Nephron progenitor cell (in vitro differentiated cells): ENCODE results near the gene KCNH1.
"Not testable (repeated sequence)": the region's sequence is repeated elsewhere in the genome, so short reads cannot be mapped to it uniquely, and the experiment has no call there.

ENCODE experiments used
- DNase-seq: peaks from one replicate; pipeline ENCODE4 v3.0.0; 2021
- H3K27ac Mint-ChIP-seq: 2 replicates; pipeline ENCODE4 v1.8.0; 2021; ENCODE audit warnings: mild to moderate bottlenecking, moderate library complexity, mixed read lengths
- H3K27me3 Mint-ChIP-seq: 2 replicates; pipeline ENCODE4 v1.8.0; 2021; ENCODE audit warnings: mild to moderate bottlenecking, low read depth, mixed read lengths; ENCODE audit not compliant: poor library complexity
- H3K36me3 Mint-ChIP-seq: 2 replicates; pipeline ENCODE4 v1.8.0; 2021; ENCODE audit warnings: low read depth, mixed read lengths
- H3K4me1 Mint-ChIP-seq: 2 replicates; pipeline ENCODE4 v1.8.0; 2021; ENCODE audit warnings: mixed read lengths
- H3K4me3 Mint-ChIP-seq: 2 replicates; pipeline ENCODE4 v1.8.0; 2021; ENCODE audit warnings: mild to moderate bottlenecking, moderate library complexity, mixed read lengths
- H3K9me3 Mint-ChIP-seq: 2 replicates; pipeline ENCODE4 v1.8.0; 2021; ENCODE audit warnings: mild to moderate bottlenecking, moderate library complexity, mixed read lengths
- CTCF ChIP-seq: fragments of 200-600 bp; sonication (generic); IDR thresholded peaks from 2 replicates; pipeline ENCODE4 v1.5.0; 2021; ENCODE audit warnings: antibody characterized with exemption

The KCNH1 gene

GRCh38 chr1:211095381-211095780 is 38.6 kb downstream of the KCNH1 start:
- no peaks in the 10 kb centered on the region for H3K9me3 Mint-ChIP-seq
- DNase-seq: no peak
- peaks cover 10% of the 10 kb centered on the region for H3K4me1 Mint-ChIP-seq
- H3K4me3 Mint-ChIP-seq: no peak overlapping the region
- peaks cover 20% of the 10 kb centered on the region for H3K27me3 Mint-ChIP-seq
- H3K27ac Mint-ChIP-seq: no peak overlapping the region
- TF ChIP-seq CTCF: no peak
- H3K36me3 Mint-ChIP-seq: no peaks in the 10 kb centered on the region

- DNase-seq: no peak
- no peaks in the 10 kb centered on the region for H3K36me3 Mint-ChIP-seq
- TF ChIP-seq CTCF: no peak
- H3K9me3 Mint-ChIP-seq: no peaks in the 10 kb centered on the region
- no peak overlapping the region for H3K4me3 Mint-ChIP-seq
- no peak overlapping the region for H3K27ac Mint-ChIP-seq
- H3K4me1 Mint-ChIP-seq: no peaks in the 10 kb centered on the region
- peaks cover 19% of the 10 kb centered on the region for H3K27me3 Mint-ChIP-seq
Measured at GRCh38 chr1:211092955-211093354, 41.0 kb downstream of the KCNH1 start.

- no peak for DNase-seq
- TF ChIP-seq CTCF: no peak
- no peak overlapping the region for H3K4me3 Mint-ChIP-seq
- H3K27ac Mint-ChIP-seq: no peak overlapping the region
- H3K9me3 Mint-ChIP-seq: no peaks in the 10 kb centered on the region
- peaks cover 22% of the 10 kb centered on the region for H3K27me3 Mint-ChIP-seq
- no peaks in the 10 kb centered on the region for H3K4me1 Mint-ChIP-seq
- H3K36me3 Mint-ChIP-seq: no peaks in the 10 kb centered on the region
Measured at GRCh38 chr1:211091867-211092266, 42.1 kb downstream of the KCNH1 start.

- DNase-seq: no peak
- H3K27me3 Mint-ChIP-seq: peaks cover 22% of the 10 kb centered on the region
- H3K4me1 Mint-ChIP-seq: no peaks in the 10 kb centered on the region
- H3K9me3 Mint-ChIP-seq: no peaks in the 10 kb centered on the region
- no peak overlapping the region for H3K27ac Mint-ChIP-seq
- TF ChIP-seq CTCF: no peak
- H3K36me3 Mint-ChIP-seq: no peaks in the 10 kb centered on the region
- H3K4me3 Mint-ChIP-seq: no peak overlapping the region
Measured at GRCh38 chr1:211089536-211089935, 44.4 kb downstream of the KCNH1 start.

GRCh38 chr1:211088156-211088555 is 45.8 kb downstream of the KCNH1 start:
- no peaks in the 10 kb centered on the region for H3K36me3 Mint-ChIP-seq
- no peak overlapping the region for H3K27ac Mint-ChIP-seq
- TF ChIP-seq CTCF: no peak
- no peak for DNase-seq
- H3K4me1 Mint-ChIP-seq: no peaks in the 10 kb centered on the region
- H3K27me3 Mint-ChIP-seq: peaks cover 16% of the 10 kb centered on the region
- H3K4me3 Mint-ChIP-seq: no peak overlapping the region
- H3K9me3 Mint-ChIP-seq: no peaks in the 10 kb centered on the region

- no peak for TF ChIP-seq CTCF
- Mint-ChIP-seq H3K27ac (no peak overlapping the region), H3K4me3 (no peak overlapping the region), H3K9me3 (peaks cover 6% of the 10 kb centered on the region), H3K4me1 (no peaks in the 10 kb centered on the region), H3K27me3 (peaks cover 13% of the 10 kb centered on the region), H3K36me3 (no peaks in the 10 kb centered on the region)
- DNase-seq: no peak
Measured at GRCh38 chr1:211082824-211083223, 51.1 kb downstream of the KCNH1 start.

GRCh38 chr1:211081447-211081846 is 52.5 kb downstream of the KCNH1 start:
- not testable (repeated sequence) for H3K4me3 Mint-ChIP-seq, DNase-seq, H3K36me3 Mint-ChIP-seq, H3K27ac Mint-ChIP-seq, H3K4me1 Mint-ChIP-seq
- H3K9me3 Mint-ChIP-seq: peaks cover 18% of the 10 kb centered on the region
- peaks cover 17% of the 10 kb centered on the region for H3K27me3 Mint-ChIP-seq
